HUES6 (cell line): Measurements from ENCODE around the gene SPAG16.
A peak's percentile ranks its signal among the peaks of the same experiment; 100 is the strongest.

Experiments used
- H3K27ac ChIP-seq: 2 replicates; pipeline ENCODE4 v1.7.0; 2013; ENCODE audit warnings: low read depth, mild to moderate bottlenecking, low read length, inconsistent platforms
- H3K27me3 ChIP-seq: 2 replicates; pipeline ENCODE4 v1.6.1; 2013; ENCODE audit warnings: low read length; ENCODE audit not compliant: control insufficient read depth, insufficient read depth
- H3K36me3 ChIP-seq: 2 replicates; pipeline ENCODE4 v1.6.1; 2013; ENCODE audit warnings: low read length; ENCODE audit not compliant: control insufficient read depth, insufficient read depth
- H3K4me1 ChIP-seq: 2 replicates; pipeline ENCODE4 v1.6.1; 2013; ENCODE audit warnings: low read length; ENCODE audit not compliant: control insufficient read depth, insufficient read depth
- H3K4me3 ChIP-seq: 2 replicates; pipeline ENCODE4 v1.5.1; 2013; ENCODE audit warnings: low read depth, low read length
- H3K9ac ChIP-seq: one replicate; pipeline ENCODE4 v1.6.1; 2013; ENCODE audit warnings: mild to moderate bottlenecking, low read length
- H3K9me3 ChIP-seq: 2 replicates; pipeline ENCODE4 v1.6.1; 2013; ENCODE audit warnings: low read depth, low read length; ENCODE audit not compliant: control insufficient read depth, insufficient read depth

Gene SPAG16

GRCh38 chr2:213247566-213247965 is 36.7 kb upstream of the SPAG16 start:
- no peak overlapping the region for H3K4me3 ChIP-seq
- H3K36me3 ChIP-seq: no peaks in the 10 kb centered on the region
- no peaks in the 10 kb centered on the region for H3K9me3 ChIP-seq
- no peak overlapping the region for H3K27ac ChIP-seq
- peaks cover 11% of the 10 kb centered on the region; the same call in 1 of the 2 replicates for H3K4me1 ChIP-seq
- H3K9ac ChIP-seq: no peak overlapping the region
- H3K27me3 ChIP-seq: no peaks in the 10 kb centered on the region

DNA sequence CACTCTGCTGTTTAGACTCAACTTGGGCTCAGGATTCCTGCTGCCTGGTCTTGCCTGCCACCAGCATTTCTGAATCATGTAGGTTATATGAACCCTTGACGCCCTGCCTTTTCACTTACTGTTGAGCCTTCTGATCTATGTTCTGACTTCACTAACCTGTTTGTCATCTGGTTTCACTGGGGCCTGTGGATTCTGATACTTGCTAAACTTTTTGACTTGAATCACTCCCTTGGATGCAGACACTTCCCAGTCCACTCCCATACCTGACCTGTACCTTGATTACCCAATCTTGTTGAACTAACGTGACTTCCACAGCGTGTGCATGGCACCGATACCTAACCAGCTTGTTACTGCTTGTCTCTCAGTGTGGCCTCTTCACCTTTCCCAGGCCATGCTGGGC is 35.6 kb upstream of the SPAG16 start:
- H3K27me3 ChIP-seq: no peaks in the 10 kb centered on the region
- no peak overlapping the region for H3K27ac ChIP-seq
- no peaks in the 10 kb centered on the region for H3K9me3 ChIP-seq
- H3K4me1 ChIP-seq: peaks cover 6% of the 10 kb centered on the region; the same call in 1 of the 2 replicates
- no peak overlapping the region for H3K4me3 ChIP-seq
- H3K9ac ChIP-seq: no peak overlapping the region
- no peaks in the 10 kb centered on the region for H3K36me3 ChIP-seq

- Histone ChIP-seq H3K9ac (no peak overlapping the region), H3K27me3 (no peaks in the 10 kb centered on the region), H3K4me3 (no peak overlapping the region), H3K4me1 (peaks cover 6% of the 10 kb centered on the region; the same call in 1 of the 2 replicates), H3K9me3 (no peaks in the 10 kb centered on the region), H3K36me3 (no peaks in the 10 kb centered on the region), H3K27ac (no peak overlapping the region)
These were observed 34.8 kb upstream of the SPAG16 start for GRCh38 chr2:213249502-213249901.

DNA sequence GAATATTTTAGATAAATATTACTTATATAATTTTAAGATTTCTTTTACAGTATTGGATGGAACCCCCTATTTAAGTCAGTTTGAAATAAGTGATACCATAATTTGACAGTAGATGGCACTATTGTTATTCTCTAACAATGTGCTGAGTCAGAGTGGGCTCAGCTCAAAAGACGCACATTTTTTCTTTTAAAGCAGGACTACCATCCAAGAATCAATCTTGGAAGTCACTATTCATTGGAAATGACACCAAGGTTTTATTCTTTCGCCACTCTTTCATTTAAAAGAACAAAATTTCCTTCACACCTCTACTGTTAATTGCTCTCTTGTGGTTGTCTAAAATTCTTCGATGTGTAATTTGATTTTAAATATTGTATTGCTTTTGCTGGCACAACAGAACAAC is 32.6 kb upstream of the SPAG16 start:
- peak overlapping the region; percentile 29 for H3K9ac ChIP-seq
- peak overlapping the region; percentile 72; the same call in 1 of the 2 replicates for H3K27ac ChIP-seq
- no peaks in the 10 kb centered on the region for H3K27me3 ChIP-seq
- H3K4me1 ChIP-seq: peaks cover 6% of the 10 kb centered on the region; the same call in 1 of the 2 replicates
- no peak overlapping the region for H3K4me3 ChIP-seq
- no peaks in the 10 kb centered on the region for H3K9me3 ChIP-seq
- H3K36me3 ChIP-seq: no peaks in the 10 kb centered on the region

DNA sequence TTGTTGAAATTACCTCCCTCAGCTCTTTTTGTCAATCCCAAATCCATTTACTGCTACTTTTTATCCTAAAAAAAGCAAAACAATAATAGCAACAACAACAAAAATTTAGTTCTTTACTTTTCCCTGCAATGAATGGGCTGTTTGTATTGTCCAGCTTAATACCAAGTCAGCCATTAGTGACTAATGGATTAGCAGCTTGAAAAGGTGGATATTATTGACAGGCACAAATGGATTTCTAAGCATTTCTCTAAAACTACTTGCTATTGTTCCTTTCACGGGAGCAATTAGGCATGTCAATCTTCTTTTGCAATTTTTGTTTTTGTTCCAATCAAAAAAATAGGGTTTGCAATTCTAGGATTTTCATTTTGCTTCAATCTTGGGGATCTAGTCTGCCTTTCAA is 32.1 kb upstream of the SPAG16 start:
- Histone ChIP-seq H3K27ac (peak overlapping the region; percentile 72; the same call in 1 of the 2 replicates), H3K27me3 (no peaks in the 10 kb centered on the region), H3K9me3 (no peaks in the 10 kb centered on the region), H3K4me3 (no peak overlapping the region), H3K9ac (no peak overlapping the region), H3K4me1 (peaks cover 6% of the 10 kb centered on the region; the same call in 1 of the 2 replicates), H3K36me3 (no peaks in the 10 kb centered on the region)

DNA sequence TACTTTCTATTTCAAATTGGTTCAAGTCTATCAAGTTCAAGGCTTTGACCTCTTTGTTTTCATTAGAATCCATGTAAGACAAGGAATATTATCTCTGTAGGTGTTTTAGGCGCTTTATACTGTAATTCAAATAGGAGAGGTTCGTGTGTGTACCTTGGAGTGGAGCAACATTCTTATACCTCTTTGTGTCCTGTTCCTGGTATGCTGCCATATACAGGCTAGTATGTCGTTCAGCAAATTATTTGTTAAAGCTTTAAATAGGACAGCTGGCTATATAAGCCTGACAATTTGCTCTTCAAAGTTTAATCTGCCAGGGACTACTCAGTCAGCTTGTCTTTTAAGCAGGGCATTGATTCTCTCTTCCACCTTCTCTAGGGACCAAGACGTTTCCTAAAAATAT is 31.1 kb upstream of the SPAG16 start:
- Histone ChIP-seq H3K36me3 (no peaks in the 10 kb centered on the region), H3K27me3 (no peaks in the 10 kb centered on the region), H3K4me1 (peaks cover 6% of the 10 kb centered on the region; the same call in 1 of the 2 replicates), H3K27ac (no peak overlapping the region), H3K4me3 (no peak overlapping the region), H3K9me3 (no peaks in the 10 kb centered on the region), H3K9ac (no peak overlapping the region)

- no peaks in the 10 kb centered on the region for H3K9me3 ChIP-seq
- H3K36me3 ChIP-seq: no peaks in the 10 kb centered on the region
- H3K27me3 ChIP-seq: no peaks in the 10 kb centered on the region
- H3K27ac ChIP-seq: no peak overlapping the region
- 0 out of 2 replicates have a peak, but pooled peaks cover 4% of the 10 kb centered on the region for H3K4me1 ChIP-seq
- H3K4me3 ChIP-seq: no peak overlapping the region
- H3K9ac ChIP-seq: no peak overlapping the region
These were observed 25.0 kb upstream of the SPAG16 start for GRCh38 chr2:213259266-213259665.

GRCh38 chr2:213261237-213261636 is 23.0 kb upstream of the SPAG16 start:
- H3K27me3 ChIP-seq: no peaks in the 10 kb centered on the region
- no peak overlapping the region for H3K27ac ChIP-seq
- 0 out of 2 replicates have a peak, but pooled peaks cover 4% of the 10 kb centered on the region for H3K4me1 ChIP-seq
- no peaks in the 10 kb centered on the region for H3K36me3 ChIP-seq
- H3K9me3 ChIP-seq: no peaks in the 10 kb centered on the region
- no peak overlapping the region for H3K9ac ChIP-seq
- no peak overlapping the region for H3K4me3 ChIP-seq

GRCh38 chr2:213261715-213262114 is 22.5 kb upstream of the SPAG16 start:
- no peak overlapping the region for H3K4me3 ChIP-seq
- H3K27ac ChIP-seq: no peak overlapping the region
- H3K4me1 ChIP-seq: 0 out of 2 replicates have a peak, but pooled peaks cover 4% of the 10 kb centered on the region
- no peaks in the 10 kb centered on the region for H3K36me3 ChIP-seq
- no peaks in the 10 kb centered on the region for H3K27me3 ChIP-seq
- H3K9ac ChIP-seq: no peak overlapping the region
- H3K9me3 ChIP-seq: no peaks in the 10 kb centered on the region

DNA sequence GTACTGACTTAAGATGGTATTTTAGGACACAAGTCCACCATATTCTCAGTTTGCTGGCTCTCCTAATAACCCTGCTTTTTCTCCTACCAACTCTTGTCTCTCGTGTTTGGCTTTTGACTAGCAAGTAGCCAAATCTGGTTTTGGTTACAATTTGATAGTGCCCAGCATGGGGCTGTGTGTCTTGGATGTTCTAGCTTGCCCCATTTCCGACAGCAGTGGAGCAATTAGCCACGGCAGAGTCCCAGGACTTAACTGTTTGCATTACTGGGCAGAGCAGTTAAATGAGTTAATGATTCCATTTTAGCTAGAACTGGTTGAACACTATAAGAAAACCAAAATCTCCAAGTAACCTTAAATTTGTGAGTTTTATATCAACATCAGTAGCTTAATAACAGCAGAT is 18.6 kb upstream of the SPAG16 start:
- Histone ChIP-seq H3K36me3 (no peaks in the 10 kb centered on the region), H3K9me3 (no peaks in the 10 kb centered on the region), H3K4me3 (no peak overlapping the region), H3K4me1 (0 out of 2 replicates have a peak, but pooled peaks cover 4% of the 10 kb centered on the region), H3K9ac (no peak overlapping the region), H3K27ac (no peak overlapping the region), H3K27me3 (no peaks in the 10 kb centered on the region)

DNA sequence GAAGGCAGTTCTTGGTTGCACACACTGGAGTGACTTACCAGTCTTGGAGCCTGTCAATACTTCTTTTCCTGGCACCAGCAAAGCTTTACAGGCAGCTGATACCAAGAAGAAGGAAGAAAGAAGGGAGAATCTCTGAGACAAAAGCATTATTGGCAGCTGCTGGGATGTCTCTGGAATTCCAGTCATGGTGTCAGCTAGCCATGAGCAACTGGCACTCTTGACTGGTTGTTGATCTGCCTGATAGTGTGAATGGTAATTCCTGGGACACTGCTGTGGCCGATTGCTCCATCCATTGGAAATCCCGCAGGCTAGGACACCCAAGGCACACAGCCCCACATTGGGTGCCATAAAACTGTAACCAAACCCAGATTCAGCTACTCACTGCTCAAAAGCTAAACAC is 17.8 kb upstream of the SPAG16 start:
- Histone ChIP-seq H3K4me3 (no peak overlapping the region), H3K9ac (no peak overlapping the region), H3K9me3 (no peaks in the 10 kb centered on the region), H3K27ac (no peak overlapping the region), H3K4me1 (0 out of 2 replicates have a peak, but pooled peaks cover 4% of the 10 kb centered on the region), H3K36me3 (no peaks in the 10 kb centered on the region), H3K27me3 (no peaks in the 10 kb centered on the region)

- no peaks in the 10 kb centered on the region for H3K4me1 ChIP-seq
- no peak overlapping the region for H3K4me3 ChIP-seq
- peaks cover 6% of the 10 kb centered on the region; the same call in 1 of the 2 replicates for H3K9me3 ChIP-seq
- H3K36me3 ChIP-seq: no peaks in the 10 kb centered on the region
- H3K27ac ChIP-seq: no peak overlapping the region
- no peak overlapping the region for H3K9ac ChIP-seq
- no peaks in the 10 kb centered on the region for H3K27me3 ChIP-seq
These were observed 12.3 kb upstream of the SPAG16 start for GRCh38 chr2:213271947-213272346.
